ENCODE data around the gene VAMP2. TPM values are rescaled to one million over a fixed set of nuclear protein-coding genes. Genes with fewer than 3 reads are reported as not detected.
A peak's percentile ranks its signal among the peaks of the same experiment; 100 is the strongest.

VAMP2 gene
- total RNA-seq, 2 experiments from 2014 or later, result 71.1 to 79.1 TPM

- CTCF ChIA-PET, result interaction anchor here (0.7 to 2.2 kb wide), 3 partner anchors 11 to 104 kb away, joined by 4 to 10 read pairs (median 5); no protein-coding TSS in a partner anchor
- Mint-ChIP-seq H3K36me3 (ENCODE audit: low read depth) (no peaks in the 10 kb centered on the region), H3K4me3 (no peak overlapping the region), H3K4me1 (peaks cover 2% of the 10 kb centered on the region), H3K9me3 (no peaks in the 10 kb centered on the region), H3K27ac (no peak overlapping the region), H3K27me3 (peaks cover 12% of the 10 kb centered on the region)
- DNase-seq, result no peak
- POLR2A ChIA-PET, result interaction anchor here (0.7 kb wide), 1 partner anchor 94 kb away, joined by 6 read pairs; no protein-coding TSS in a partner anchor
These were observed 28.8 kb downstream of the VAMP2 start for GRCh38 chr17:8133941-8134340.

- POLR2A ChIA-PET, result no interaction called here
- no peak overlapping the region for H3K4me3 Mint-ChIP-seq
These were observed 29.3 kb downstream of the VAMP2 start for GRCh38 chr17:8133399-8133798.

GRCh38 chr17:8131844-8132441 lies 30.8 kb downstream of the VAMP2 start:
- Mint-ChIP-seq H3K4me1 (peaks cover 6% of the 10 kb centered on the region), H3K27ac (no peak overlapping the region), H3K4me3 (no peak overlapping the region), H3K36me3 (ENCODE audit: low read depth) (no peaks in the 10 kb centered on the region), H3K9me3 (no peaks in the 10 kb centered on the region), H3K27me3 (peaks cover 17% of the 10 kb centered on the region)
- CTCF ChIA-PET, result interaction anchor here (0.7 to 2.2 kb wide), 5 partner anchors 13 to 1449 kb away, joined by 3 to 10 read pairs (median 4); no protein-coding TSS in a partner anchor
- POLR2A ChIA-PET, result interaction anchor here (0.9 kb wide), 1 partner anchor 41 kb away, joined by 3 read pairs; no protein-coding TSS in a partner anchor
- no peak for DNase-seq

More at GRCh38 chr17:8133399-8133798, 29.3 kb downstream of the VAMP2 start:
- DNase-seq, result no peak
- CTCF ChIA-PET, result interaction anchor here (0.7 to 2.2 kb wide), 3 partner anchors 10 to 39 kb away, joined by 3 to 10 read pairs (median 5); no protein-coding TSS in a partner anchor
- no peak overlapping the region for H3K27ac Mint-ChIP-seq
- H3K9me3 Mint-ChIP-seq, result no peaks in the 10 kb centered on the region
- H3K36me3 Mint-ChIP-seq (ENCODE audit: low read depth), result no peaks in the 10 kb centered on the region
- peaks cover 2% of the 10 kb centered on the region for H3K4me1 Mint-ChIP-seq
- peaks cover 13% of the 10 kb centered on the region for H3K27me3 Mint-ChIP-seq

GRCh38 chr17:8128125-8128784 lies 34.5 kb downstream of the VAMP2 start:
- Mint-ChIP-seq H3K9me3 (no peaks in the 10 kb centered on the region), H3K4me1 (peaks cover 39% of the 10 kb centered on the region), H3K27me3 (peaks cover 38% of the 10 kb centered on the region), H3K27ac (peak overlapping the region; percentile 33), H3K4me3 (no peak overlapping the region), H3K36me3 (ENCODE audit: low read depth) (peaks cover 3% of the 10 kb centered on the region)
- DNase-seq, result no peak
- ChIA-PET POLR2A (no interaction called here), CTCF (interaction anchor here (0.6 to 2.5 kb wide), 6 partner anchors 9 to 59 kb away, joined by 3 to 22 read pairs (median 5); no protein-coding TSS in a partner anchor)

GRCh38 chr17:8126491-8127066 lies 36.2 kb downstream of the VAMP2 start:
- peak; percentile 39 for DNase-seq
- H3K9me3 Mint-ChIP-seq, result no peaks in the 10 kb centered on the region
- peak overlapping the region; percentile 88 for H3K27ac Mint-ChIP-seq
- H3K36me3 Mint-ChIP-seq (ENCODE audit: low read depth), result peaks cover 3% of the 10 kb centered on the region
- peak overlapping the region; percentile 86 for H3K4me3 Mint-ChIP-seq
- POLR2A ChIA-PET, result interaction anchor here (0.6 to 1.3 kb wide), 2 partner anchors 47 to 440 kb away, joined by 3 to 7 read pairs; no protein-coding TSS in a partner anchor
- CTCF ChIA-PET, result interaction anchor here (1.0 to 2.5 kb wide), 7 partner anchors 8 to 182 kb away, joined by 3 to 22 read pairs (median 4); partner anchors contain the start of gene ALOXE3
- peaks cover 49% of the 10 kb centered on the region for H3K4me1 Mint-ChIP-seq
- H3K27me3 Mint-ChIP-seq, result peaks cover 50% of the 10 kb centered on the region

- CTCF ChIA-PET, result interaction anchor here (1.0 to 2.5 kb wide), 3 partner anchors 13 to 29 kb away, joined by 3 to 22 read pairs (median 4); no protein-coding TSS in a partner anchor
- Mint-ChIP-seq H3K4me3 (peak overlapping the region; percentile 86), H3K27me3 (peaks cover 50% of the 10 kb centered on the region), H3K4me1 (peaks cover 51% of the 10 kb centered on the region), H3K27ac (peak overlapping the region; percentile 88), H3K36me3 (ENCODE audit: low read depth) (peaks cover 3% of the 10 kb centered on the region), H3K9me3 (no peaks in the 10 kb centered on the region)
- DNase-seq, result peak; percentile 32
- POLR2A ChIA-PET, result interaction anchor here (1.3 kb wide), 1 partner anchor 48 kb away, joined by 7 read pairs; no protein-coding TSS in a partner anchor
These were observed 36.7 kb downstream of the VAMP2 start for GRCh38 chr17:8125947-8126490.

- peak; percentile 81 for DNase-seq
- peaks cover 3% of the 10 kb centered on the region for H3K36me3 Mint-ChIP-seq (ENCODE audit: low read depth)
- peaks cover 58% of the 10 kb centered on the region for H3K4me1 Mint-ChIP-seq
- H3K27ac Mint-ChIP-seq, result peak overlapping the region; percentile 88
- peaks cover 51% of the 10 kb centered on the region for H3K27me3 Mint-ChIP-seq
- ChIA-PET POLR2A (no interaction called here), CTCF (interaction anchor here (0.7 to 4.0 kb wide), 6 partner anchors 13 to 83 kb away, joined by 3 to 27 read pairs (median 4); no protein-coding TSS in a partner anchor)
- H3K9me3 Mint-ChIP-seq, result no peaks in the 10 kb centered on the region
- peak overlapping the region; percentile 86 for H3K4me3 Mint-ChIP-seq
These were observed 37.4 kb downstream of the VAMP2 start for GRCh38 chr17:8125154-8125946.

- Mint-ChIP-seq H3K4me1 (peaks cover 66% of the 10 kb centered on the region), H3K27ac (peak overlapping the region; percentile 16), H3K36me3 (ENCODE audit: low read depth) (peaks cover 3% of the 10 kb centered on the region), H3K27me3 (peaks cover 48% of the 10 kb centered on the region), H3K9me3 (no peaks in the 10 kb centered on the region), H3K4me3 (peak overlapping the region; percentile 86)
- ChIA-PET CTCF (interaction anchor here (0.5 to 4.0 kb wide), 12 partner anchors 11 to 1597 kb away, joined by 3 to 27 read pairs (median 3); no protein-coding TSS in a partner anchor), POLR2A (no interaction called here)
- DNase-seq, result no peak
These were observed 38.2 kb downstream of the VAMP2 start for GRCh38 chr17:8124350-8125153.

GRCh38 chr17:8123695-8124349 lies 38.9 kb downstream of the VAMP2 start, which contains the start of gene HES7:
HES7 (minus strand) TSS chr17:8124106; CDS start chr17:8124084, 22 bp downstream.
- Mint-ChIP-seq H3K9me3 (no peaks in the 10 kb centered on the region), H3K36me3 (ENCODE audit: low read depth) (peaks cover 3% of the 10 kb centered on the region), H3K4me1 (peaks cover 70% of the 10 kb centered on the region), H3K27ac (peak within 1 kb of the TSS; percentile 16), H3K4me3 (peak within 1 kb of the TSS; percentile 86), H3K27me3 (peaks cover 50% of the 10 kb centered on the region)
- CTCF ChIA-PET, result interaction anchor here (0.5 to 4.0 kb wide), 13 partner anchors 10 to 1597 kb away, joined by 3 to 27 read pairs (median 4); no protein-coding TSS in a partner anchor
- POLR2A ChIA-PET, result interaction anchor here (2.3 kb wide), 1 partner anchor 49 kb away, joined by 8 read pairs; no protein-coding TSS in a partner anchor
- no peak for DNase-seq

GRCh38 chr17:8122924-8123694 lies 39.6 kb downstream of the VAMP2 start:
- DNase-seq, result peak; percentile 42
- Mint-ChIP-seq H3K36me3 (ENCODE audit: low read depth) (peaks cover 3% of the 10 kb centered on the region), H3K4me1 (peaks cover 77% of the 10 kb centered on the region), H3K27ac (peak overlapping the region; percentile 3), H3K4me3 (peak overlapping the region; percentile 86), H3K9me3 (no peaks in the 10 kb centered on the region), H3K27me3 (peaks cover 52% of the 10 kb centered on the region)
- ChIA-PET CTCF (interaction anchor here (0.7 to 4.0 kb wide), 12 partner anchors 11 to 100 kb away, joined by 3 to 27 read pairs (median 4); no protein-coding TSS in a partner anchor), POLR2A (interaction anchor here (2.3 kb wide), 1 partner anchor 50 kb away, joined by 8 read pairs; no protein-coding TSS in a partner anchor)
